Stimulated activated CD4-positive, alpha-beta T cell treated with anti-CD3 and anti-CD28 coated beads, Interleukin-2, amount 100 ng/mL, for 4 hours (primary cell): Measurements from ENCODE around the gene ACSL4.

ENCODE experiments used
- DNase-seq: peaks from one replicate; pipeline ENCODE4 v3.0.0-alpha.2; 2020; ENCODE audit warnings: low read depth

ACSL4 gene

GRCh38 chrX:109601486-109601885 is 131.6 kb downstream of the ACSL4 start:
- no peak for DNase-seq

- DNase-seq, result no peak
Measured at GRCh38 chrX:109600237-109600651, 132.8 kb downstream of the ACSL4 start.

GRCh38 chrX:109596015-109596414 is 137.0 kb downstream of the ACSL4 start:
- DNase-seq, result no peak
